Measurements from ENCODE around the gene FOXJ3. TPM values are rescaled to one million over a fixed set of nuclear protein-coding genes. Genes with fewer than 3 reads are reported as not detected.
A peak's percentile ranks its signal among the peaks of the same experiment; 100 is the strongest.

Gene FOXJ3
- total and polyA plus RNA-seq, 2 of the 13 experiments (the other 11 are each of a cell fraction or from before 2014, with no cell fraction given) = 16.6 to 48.5 TPM

DNA sequence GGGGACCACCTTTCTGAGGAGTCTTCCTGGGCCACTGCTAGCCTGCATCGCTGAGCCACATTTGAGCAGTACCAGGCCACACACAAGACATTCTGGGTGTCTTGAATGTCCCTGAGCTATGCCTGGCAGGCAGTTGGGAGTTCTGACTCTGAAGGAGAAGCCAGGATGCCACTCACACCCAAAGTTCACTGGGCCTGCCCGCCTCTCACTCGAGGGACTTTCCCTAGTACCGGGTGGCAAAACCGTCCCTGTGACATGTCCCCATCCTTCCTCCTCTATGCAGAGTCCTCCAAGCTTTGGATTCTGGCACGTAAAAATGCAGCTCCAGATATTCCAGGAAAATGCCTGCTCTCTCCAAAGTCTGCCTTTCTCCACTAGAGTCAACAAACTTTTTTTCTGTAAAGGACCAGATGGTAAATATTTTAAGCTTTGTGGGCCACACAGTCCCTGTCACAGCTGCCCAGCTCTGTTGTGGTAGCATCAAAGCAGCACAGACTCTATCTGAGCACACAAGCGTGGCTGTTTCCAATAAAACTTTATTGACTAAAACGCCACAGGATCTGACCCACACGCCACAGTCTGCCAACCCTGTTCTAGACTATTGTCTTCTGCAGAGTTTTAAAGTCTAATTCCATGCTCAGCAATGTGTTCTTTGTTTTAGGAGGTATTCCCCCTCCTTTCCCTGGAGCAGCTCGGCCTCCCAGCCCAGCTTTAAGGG is 201.1 kb downstream of the FOXJ3 start:
- no peak overlapping the region for H3K4me3 ChIP-seq (replicated peaks in 1 of 3; ENCODE audit: insufficient read depth in 1 of 3, low read depth in 2 of 3, low read length in 3 of 3)
- DNase-seq (ENCODE audit: low spot score) (no peak), FAIRE-seq (no peak), ATAC-seq (no peak)
- in situ Hi-C loops (cut with HindIII; ENCODE audit: extremely low pct_ligation_motif_present, low pct_unique_long_range_greater_than_20kb) (no loop called here), intact Hi-C loops (cut with micrococcal nuclease; ENCODE audit: unreplicated experiment) (no loop called here)
- H3K27ac ChIP-seq (ENCODE audit: extremely low read length, insufficient read depth, low read length) = no peak overlapping the region
- no peak for TF ChIP-seq AHR (CRISPR knock-in tag; IDR thresholded peaks at IDR 0.05)
- TF ChIP-seq, protein P1, sequence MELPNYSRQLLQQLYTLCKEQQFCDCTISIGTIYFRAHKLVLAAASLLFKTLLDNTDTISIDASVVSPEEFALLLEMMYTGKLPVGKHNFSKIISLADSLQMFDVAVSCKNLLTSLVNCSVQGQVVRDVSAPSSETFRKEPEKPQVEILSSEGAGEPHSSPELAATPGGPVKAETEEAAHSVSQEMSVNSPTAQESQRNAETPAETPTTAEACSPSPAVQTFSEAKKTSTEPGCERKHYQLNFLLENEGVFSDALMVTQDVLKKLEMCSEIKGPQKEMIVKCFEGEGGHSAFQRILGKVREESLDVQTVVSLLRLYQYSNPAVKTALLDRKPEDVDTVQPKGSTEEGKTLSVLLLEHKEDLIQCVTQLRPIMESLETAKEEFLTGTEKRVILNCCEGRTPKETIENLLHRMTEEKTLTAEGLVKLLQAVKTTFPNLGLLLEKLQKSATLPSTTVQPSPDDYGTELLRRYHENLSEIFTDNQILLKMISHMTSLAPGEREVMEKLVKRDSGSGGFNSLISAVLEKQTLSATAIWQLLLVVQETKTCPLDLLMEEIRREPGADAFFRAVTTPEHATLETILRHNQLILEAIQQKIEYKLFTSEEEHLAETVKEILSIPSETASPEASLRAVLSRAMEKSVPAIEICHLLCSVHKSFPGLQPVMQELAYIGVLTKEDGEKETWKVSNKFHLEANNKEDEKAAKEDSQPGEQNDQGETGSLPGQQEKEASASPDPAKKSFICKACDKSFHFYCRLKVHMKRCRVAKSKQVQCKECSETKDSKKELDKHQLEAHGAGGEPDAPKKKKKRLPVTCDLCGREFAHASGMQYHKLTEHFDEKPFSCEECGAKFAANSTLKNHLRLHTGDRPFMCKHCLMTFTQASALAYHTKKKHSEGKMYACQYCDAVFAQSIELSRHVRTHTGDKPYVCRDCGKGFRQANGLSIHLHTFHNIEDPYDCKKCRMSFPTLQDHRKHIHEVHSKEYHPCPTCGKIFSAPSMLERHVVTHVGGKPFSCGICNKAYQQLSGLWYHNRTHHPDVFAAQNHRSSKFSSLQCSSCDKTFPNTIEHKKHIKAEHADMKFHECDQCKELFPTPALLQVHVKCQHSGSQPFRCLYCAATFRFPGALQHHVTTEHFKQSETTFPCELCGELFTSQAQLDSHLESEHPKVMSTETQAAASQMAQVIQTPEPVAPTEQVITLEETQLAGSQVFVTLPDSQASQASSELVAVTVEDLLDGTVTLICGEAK (IDR thresholded peaks at IDR 0.05) = no peak
- TF ChIP-seq, protein P1 (CRISPR knock-in tag; IDR thresholded peaks at IDR 0.05) = peak; percentile 88
- H4K20me1 ChIP-seq (ENCODE audit: insufficient read depth, low read length) = no peaks in the 10 kb centered on the region
- H3K27me3 ChIP-seq (ENCODE audit: control insufficient read depth in 1 of 2, insufficient read depth in 2 of 2, low read length in 2 of 2) = peaks cover 0 to 23% of the 10 kb centered on the region in 2 experiments; a peak in 4 of 5 replicates
- no peaks in the 10 kb centered on the region for H3K4me1 ChIP-seq (ENCODE audit: insufficient read depth, low read length)
- no peaks in the 10 kb centered on the region for H3K36me3 ChIP-seq (replicated peaks in 1 of 2; ENCODE audit: control insufficient read depth in 1 of 2, insufficient read depth in 2 of 2, low read length in 2 of 2)
- ChIA-PET POLR2A (no interaction called here), CTCF (ENCODE audit: low intra/inter-chr PET ratio, low total read pairs) (no interaction called here)
- 16% methylated on average over 8 of the region's 10 CpGs for WGBS (ENCODE audit: low lambda C conversion rate)
- no peak overlapping the region for H3K4me2 ChIP-seq (ENCODE audit: low read depth, low read length)
- H3K79me2 ChIP-seq (ENCODE audit: insufficient read depth, low read length) = no peaks in the 10 kb centered on the region
- H2AFZ ChIP-seq (ENCODE audit: low read length) = no peak overlapping the region
- H3K9ac ChIP-seq (ENCODE audit: insufficient read depth, low read depth, low read length) = no peak overlapping the region
- H3K9me3 ChIP-seq (ENCODE audit: low read length) = no peaks in the 10 kb centered on the region
- BruUV-seq (replicated peaks) = no TSS peak
